Measurements from ENCODE around the gene SUPT5H.

- TF ChIP-seq CTCF (conservative IDR thresholded peaks at IDR 0.05; ENCODE audit: low read depth, low read length) (no peak), FOS (IDR thresholded peaks at IDR 0.05; ENCODE audit: low read depth, low read length) (no peak), POLR2A (IDR thresholded peaks at IDR 0.05; ENCODE audit: low read depth, low read length) (no peak)
These were observed 35.8 kb downstream of the SUPT5H start for GRCh38 chr19:39481229-39481545.
